Astrocyte of the cerebellum (primary cell): ENCODE measurements around the gene RAD51B.
"Not testable (repeated sequence)": the region's sequence is repeated elsewhere in the genome, so short reads cannot be mapped to it uniquely, and the experiment has no call there.

Experiments used
- DNase-seq: peaks from one replicate; pipeline ENCODE4 v3.0.0-alpha.2; 2011; ENCODE audit warnings: low read depth
- H3K4me3 ChIP-seq: 2 replicates; pipeline ENCODE4 v1.5.1; 2011; ENCODE audit warnings: mild to moderate bottlenecking, low read depth, low read length, moderate library complexity
- in situ Hi-C: cut with HindIII; loops from 2 replicates; pipeline ENCODE4 v1.10.0; 2017; ENCODE audit warnings: low sequenced_read_pairs
- TF ChIP-seq, protein P1 (sequence below): IDR thresholded peaks from 2 replicates; pipeline ENCODE4 v1.5.1; 2012; ENCODE audit warnings: low read length, low read depth, moderate library complexity, mild to moderate bottlenecking; ENCODE audit errors: missing control alignments

RAD51B gene

DNA sequence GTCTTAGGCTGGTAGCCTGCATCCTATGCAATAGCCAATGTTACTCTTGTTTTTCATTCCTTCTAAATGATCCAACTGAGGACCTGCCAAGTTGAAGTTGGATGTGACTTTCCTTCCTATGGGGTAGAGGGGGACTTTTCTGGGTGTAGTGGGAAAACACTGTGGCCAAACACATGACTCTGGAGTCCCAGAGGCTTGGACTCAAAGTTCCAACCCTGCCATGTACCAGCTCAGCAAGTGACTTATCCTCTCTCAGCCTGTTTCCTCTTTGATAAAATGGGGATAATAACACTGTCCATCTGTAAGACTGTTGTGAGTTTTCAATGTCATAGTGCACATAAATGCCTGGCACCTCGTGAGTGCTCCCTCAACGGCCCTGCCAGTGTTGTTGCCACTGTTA lies 876.3 kb downstream of the RAD51B start:
- no peak overlapping the region for H3K4me3 ChIP-seq
- DNase-seq, result no peak
- in situ Hi-C loops, result no loop called here
- TF ChIP-seq, protein P1, sequence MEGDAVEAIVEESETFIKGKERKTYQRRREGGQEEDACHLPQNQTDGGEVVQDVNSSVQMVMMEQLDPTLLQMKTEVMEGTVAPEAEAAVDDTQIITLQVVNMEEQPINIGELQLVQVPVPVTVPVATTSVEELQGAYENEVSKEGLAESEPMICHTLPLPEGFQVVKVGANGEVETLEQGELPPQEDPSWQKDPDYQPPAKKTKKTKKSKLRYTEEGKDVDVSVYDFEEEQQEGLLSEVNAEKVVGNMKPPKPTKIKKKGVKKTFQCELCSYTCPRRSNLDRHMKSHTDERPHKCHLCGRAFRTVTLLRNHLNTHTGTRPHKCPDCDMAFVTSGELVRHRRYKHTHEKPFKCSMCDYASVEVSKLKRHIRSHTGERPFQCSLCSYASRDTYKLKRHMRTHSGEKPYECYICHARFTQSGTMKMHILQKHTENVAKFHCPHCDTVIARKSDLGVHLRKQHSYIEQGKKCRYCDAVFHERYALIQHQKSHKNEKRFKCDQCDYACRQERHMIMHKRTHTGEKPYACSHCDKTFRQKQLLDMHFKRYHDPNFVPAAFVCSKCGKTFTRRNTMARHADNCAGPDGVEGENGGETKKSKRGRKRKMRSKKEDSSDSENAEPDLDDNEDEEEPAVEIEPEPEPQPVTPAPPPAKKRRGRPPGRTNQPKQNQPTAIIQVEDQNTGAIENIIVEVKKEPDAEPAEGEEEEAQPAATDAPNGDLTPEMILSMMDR, result no peak

GRCh38 chr14:68696266-68696665 lies 876.7 kb downstream of the RAD51B start:
- in situ Hi-C loops, result no loop called here
- DNase-seq, result no peak
- TF ChIP-seq, protein P1, result no peak
- no peak overlapping the region for H3K4me3 ChIP-seq

GRCh38 chr14:68696721-68697495 lies 877.3 kb downstream of the RAD51B start:
- DNase-seq, result no peak
- in situ Hi-C loops, result no loop called here
- no peak overlapping the region for H3K4me3 ChIP-seq
- TF ChIP-seq, protein P1, result no peak

DNA sequence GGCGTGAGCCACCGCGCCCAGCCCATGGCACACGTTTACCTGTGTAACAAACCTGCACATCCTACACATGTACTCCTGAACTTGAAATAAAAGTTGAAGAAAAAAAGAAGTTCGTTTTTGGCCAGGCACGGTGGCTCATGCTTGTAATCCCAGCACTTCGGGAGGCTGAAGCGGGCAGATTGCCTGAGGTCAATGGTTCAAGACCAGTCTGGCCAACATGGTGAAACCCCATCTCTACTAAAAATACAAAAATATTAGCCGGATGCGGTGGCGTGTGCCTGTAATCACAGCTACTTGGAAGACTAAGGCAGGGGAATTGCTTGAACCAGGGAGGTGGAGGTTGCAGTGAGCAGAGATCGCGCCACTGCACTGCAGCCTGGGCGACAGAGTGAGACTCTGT lies 879.2 kb downstream of the RAD51B start:
- H3K4me3 ChIP-seq, in situ Hi-C loops, DNase-seq: not testable (repeated sequence)

GRCh38 chr14:68701001-68701741 lies 881.6 kb downstream of the RAD51B start:
- no peak overlapping the region for H3K4me3 ChIP-seq
- in situ Hi-C loops, result no loop called here
- no peak for DNase-seq
- TF ChIP-seq, protein P1, result no peak

DNA sequence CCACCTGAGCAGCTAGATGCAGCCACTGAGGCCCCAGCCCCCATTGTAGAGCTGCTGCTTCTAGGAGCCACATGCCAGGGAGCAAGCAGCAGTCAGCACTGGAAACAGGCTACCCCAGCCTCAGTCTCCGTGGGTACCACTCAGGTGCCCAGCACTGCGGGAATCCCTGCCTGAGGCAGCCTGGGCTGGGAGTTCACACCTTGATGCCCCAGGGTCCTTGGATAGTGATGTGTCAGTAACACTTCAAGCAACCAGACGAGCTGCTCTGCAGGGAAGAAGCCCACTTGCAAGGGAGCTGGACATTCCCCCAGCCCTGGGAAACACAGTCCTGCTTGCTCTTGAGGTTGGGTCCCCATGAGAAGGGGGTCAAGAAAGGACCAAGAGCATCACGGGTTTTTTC lies 882.6 kb downstream of the RAD51B start:
- DNase-seq, result no peak
- H3K4me3 ChIP-seq, result no peak overlapping the region
- TF ChIP-seq, protein P1, result no peak
- in situ Hi-C loops, result no loop called here

DNA sequence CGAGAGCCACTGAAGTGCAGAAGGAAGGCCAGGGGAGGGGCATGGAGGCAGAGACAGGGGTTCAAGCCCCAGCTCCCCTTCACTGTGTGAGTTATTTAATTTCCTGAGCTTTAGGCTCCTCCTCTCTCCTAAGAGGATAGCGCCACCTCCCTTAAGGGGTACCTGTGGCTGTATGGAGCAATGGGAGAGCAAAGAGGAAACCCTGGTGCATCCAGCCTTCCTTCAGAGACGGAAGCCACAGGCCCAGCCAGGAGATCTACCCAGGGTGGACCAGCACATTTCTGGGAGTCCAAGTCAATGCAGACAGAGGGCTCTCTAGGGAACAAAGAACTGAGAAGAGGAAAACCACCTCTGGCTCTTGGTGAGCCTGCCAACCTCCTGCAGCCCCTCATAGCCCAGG lies 883.0 kb downstream of the RAD51B start:
- TF ChIP-seq, protein P1, result no peak
- in situ Hi-C loops, result no loop called here
- H3K4me3 ChIP-seq, result no peak overlapping the region

More for the DNA sequence above, 883.0 kb downstream of the RAD51B start:
- DNase-seq, result no peak
